Measurements from ENCODE around the gene HACD3.

DNA sequence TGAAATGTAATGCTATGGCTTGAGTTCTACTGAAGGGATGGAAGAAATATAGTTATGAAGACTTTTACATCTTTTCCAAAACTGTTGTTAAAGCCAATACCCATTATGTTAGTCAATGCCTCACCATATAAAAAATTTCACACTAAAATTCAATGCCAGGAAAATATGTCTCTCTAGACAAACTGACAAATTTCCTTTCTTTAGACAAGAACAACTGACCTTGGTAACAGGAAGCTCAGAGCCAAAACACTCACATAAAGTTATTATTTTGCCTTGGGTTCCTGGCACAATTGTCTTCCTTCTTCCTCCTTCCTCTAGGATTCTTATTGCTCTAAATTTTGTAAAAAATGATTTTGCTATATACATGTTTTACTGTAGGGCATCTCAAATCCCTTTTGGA lies 54.0 kb downstream of the HACD3 start:
- TF ChIP-seq EZH2 (IDR thresholded peaks at IDR 0.05; ENCODE audit: insufficient read depth, poor library complexity, severe bottlenecking), result no peak
- no peak for TF ChIP-seq EZH2phosphoT487 (IDR thresholded peaks at IDR 0.05; ENCODE audit: insufficient read depth, low read depth)
